Loucy (cell line): ENCODE results near the gene PARVG.

Experiments
- H2AFZ ChIP-seq: fragments of 200-600 bp; sonication (generic); 2 replicates; pipeline ENCODE4 v1.6.0; 2016; ENCODE audit warnings: antibody characterized with exemption, mild to moderate bottlenecking, low read length, moderate library complexity
- H3F3A ChIP-seq: fragments of 200-600 bp; 2 replicates; pipeline ENCODE4 v1.6.0; 2016; ENCODE audit warnings: antibody characterized with exemption, low read depth, mild to moderate bottlenecking
- H3K27me3 ChIP-seq: fragments of 200-600 bp; sonication (generic); 2 replicates; pipeline ENCODE4 v1.6.1; 2014; ENCODE audit warnings: low read length, mild to moderate bottlenecking; ENCODE audit not compliant: insufficient read depth, poor library complexity, severe bottlenecking
- H3K36me3 ChIP-seq: fragments of 200-600 bp; sonication (generic); 2 replicates; pipeline ENCODE4 v1.6.1; 2016; ENCODE audit warnings: low read length; ENCODE audit not compliant: insufficient read depth
- H3K4me1 ChIP-seq: fragments of 200-600 bp; sonication (generic); 2 replicates; pipeline ENCODE4 v1.5.1; 2014; ENCODE audit warnings: low read length, mild to moderate bottlenecking; ENCODE audit not compliant: insufficient read depth, poor library complexity, severe bottlenecking
- H3K4me2 ChIP-seq: fragments of 200-600 bp; sonication (generic); 2 replicates; pipeline ENCODE4 v1.6.0; 2014; ENCODE audit warnings: antibody characterized with exemption, low read length, low read depth, mild to moderate bottlenecking; ENCODE audit not compliant: poor library complexity, severe bottlenecking
- H3K4me3 ChIP-seq: fragments of 200-600 bp; sonication (generic); 2 replicates; pipeline ENCODE4 v1.5.1; 2014; ENCODE audit warnings: low read length, mild to moderate bottlenecking, mixed read lengths; ENCODE audit not compliant: poor library complexity, severe bottlenecking
- H3K79me2 ChIP-seq: fragments of 200-600 bp; sonication (generic); 2 replicates; pipeline ENCODE4 v1.6.1; 2014; ENCODE audit warnings: low read length; ENCODE audit not compliant: insufficient read depth
- H3K9ac ChIP-seq: fragments of 200-600 bp; sonication (generic); 2 replicates; pipeline ENCODE4 v1.6.0; 2014; ENCODE audit warnings: mild to moderate bottlenecking, low read depth, low read length, moderate library complexity; ENCODE audit not compliant: poor library complexity, severe bottlenecking
- H3K9me2 ChIP-seq: fragments of 200-600 bp; sonication (generic); replicated peaks from 2 replicates; pipeline ENCODE4 v1.6.1; 2016; ENCODE audit warnings: low read depth, low read length, mixed read lengths
- H3K9me3 ChIP-seq: fragments of 200-600 bp; sonication (generic); 2 replicates; pipeline ENCODE4 v1.6.1; 2014; ENCODE audit warnings: mild to moderate bottlenecking, antibody characterized with exemption, low read length, low read depth; ENCODE audit not compliant: insufficient read depth
- H4K20me1 ChIP-seq: fragments of 200-600 bp; sonication (generic); 2 replicates; pipeline ENCODE4 v1.6.0; 2014; ENCODE audit warnings: antibody characterized with exemption, low read length, mild to moderate bottlenecking; ENCODE audit not compliant: insufficient read depth, poor library complexity, severe bottlenecking
- CTCF ChIP-seq: fragments of 200-600 bp; sonication (generic); conservative IDR thresholded peaks from 2 replicates; pipeline ENCODE4 v1.5.1; 2014; ENCODE audit warnings: mild to moderate bottlenecking, antibody characterized with exemption, low read length
- EZH2phosphoT487 ChIP-seq: fragments of 200-600 bp; IDR thresholded peaks from 2 replicates; pipeline ENCODE4 v1.6.1; 2018; ENCODE audit warnings: antibody characterized with exemption, mild to moderate bottlenecking, moderate library complexity, borderline replicate concordance

PARVG gene

DNA sequence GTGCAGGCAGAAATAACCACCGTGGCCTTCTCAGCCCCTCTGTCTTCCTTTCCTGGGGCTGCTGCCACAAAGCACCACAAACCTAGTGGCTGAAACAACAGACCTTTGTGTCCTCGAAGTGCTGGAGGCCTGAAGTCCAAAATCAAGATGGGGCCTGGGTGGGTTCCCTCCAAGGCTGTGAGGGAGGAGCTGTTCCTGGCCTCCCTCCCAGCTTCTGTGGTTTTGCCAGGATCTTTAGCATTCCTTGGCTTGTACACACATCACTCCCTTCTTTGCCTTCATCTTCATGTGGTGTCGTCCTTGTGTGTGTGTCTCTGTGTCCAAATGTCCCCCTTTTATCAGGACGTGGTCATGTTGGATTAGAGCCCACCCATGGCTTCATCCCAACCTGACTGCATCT, 29.0 kb upstream of the PARVG start:
- Histone ChIP-seq H3K4me3 (no peak overlapping the region), H3K27me3 (no peaks in the 10 kb centered on the region), H3K4me1 (peaks cover 7% of the 10 kb centered on the region), H4K20me1 (no peaks in the 10 kb centered on the region), H3K4me2 (no peak overlapping the region), H3K9me2 (no peaks in the 10 kb centered on the region), H3F3A (no peaks in the 10 kb centered on the region), H2AFZ (no peak overlapping the region), H3K9me3 (no peaks in the 10 kb centered on the region), H3K79me2 (no peaks in the 10 kb centered on the region), H3K36me3 (no peaks in the 10 kb centered on the region), H3K9ac (no peak overlapping the region)
- no peak for TF ChIP-seq EZH2phosphoT487

DNA sequence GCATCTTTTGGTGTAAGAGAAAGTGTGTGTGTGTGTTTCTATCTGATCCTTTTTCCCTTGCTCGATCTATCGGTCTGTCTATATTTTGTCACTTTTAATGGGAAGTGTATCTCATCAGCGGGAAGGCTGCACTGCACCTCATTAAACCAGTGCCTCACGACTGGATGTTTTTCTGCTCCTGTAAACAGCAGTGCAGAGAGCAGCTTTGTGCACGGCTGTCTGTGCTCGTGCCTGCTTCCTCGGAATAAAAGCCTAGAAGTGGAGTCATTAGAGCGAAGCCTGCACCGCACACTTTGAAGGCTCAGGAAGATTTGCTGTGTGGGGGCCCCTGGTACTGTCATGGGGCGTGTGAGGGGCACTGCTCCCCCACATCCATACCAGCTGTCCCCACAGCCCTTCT, 27.0 kb upstream of the PARVG start:
- Histone ChIP-seq H3F3A (no peaks in the 10 kb centered on the region), H3K36me3 (no peaks in the 10 kb centered on the region), H3K9me2 (no peaks in the 10 kb centered on the region), H3K4me1 (peaks cover 7% of the 10 kb centered on the region), H3K9me3 (no peaks in the 10 kb centered on the region), H3K79me2 (no peaks in the 10 kb centered on the region), H3K4me2 (no peak overlapping the region), H3K27me3 (no peaks in the 10 kb centered on the region), H3K4me3 (no peak overlapping the region), H3K9ac (no peak overlapping the region), H4K20me1 (no peaks in the 10 kb centered on the region), H2AFZ (no peak overlapping the region)
- TF ChIP-seq CTCF (no peak), EZH2phosphoT487 (no peak)

DNA sequence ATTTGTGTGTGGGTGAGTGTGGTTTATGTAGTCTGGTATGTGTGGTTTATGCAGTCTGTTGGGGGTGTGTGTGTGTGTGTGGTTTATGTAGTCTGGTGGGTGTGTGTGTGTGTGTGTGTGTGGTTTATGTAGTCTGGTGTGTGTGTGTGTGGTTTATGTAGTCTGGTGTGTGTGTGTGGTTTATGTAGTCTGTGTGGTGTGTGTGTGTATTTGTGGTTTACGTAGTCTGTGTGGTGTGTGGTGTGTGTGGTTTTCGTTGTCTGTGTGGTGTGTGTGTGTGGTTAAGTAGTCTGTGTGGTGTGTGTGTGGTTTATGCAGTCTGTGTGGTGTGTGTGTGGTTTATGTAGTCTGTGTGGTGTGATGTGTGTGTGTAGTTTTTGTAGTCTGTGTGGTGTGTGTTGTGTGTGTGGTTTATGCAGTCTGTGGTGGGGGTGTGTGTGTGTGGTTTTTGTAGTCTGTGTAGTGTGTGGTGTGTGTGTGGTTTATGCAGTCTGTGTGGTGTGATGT, 26.2 kb upstream of the PARVG start:
- H3K4me1 ChIP-seq = peaks cover 7% of the 10 kb centered on the region
- no peaks in the 10 kb centered on the region for H3F3A ChIP-seq
- no peaks in the 10 kb centered on the region for H3K36me3 ChIP-seq
- no peak overlapping the region for H3K9ac ChIP-seq
- no peaks in the 10 kb centered on the region for H3K27me3 ChIP-seq
- no peaks in the 10 kb centered on the region for H3K9me2 ChIP-seq
- H3K4me2 ChIP-seq = no peak overlapping the region
- H4K20me1 ChIP-seq = no peaks in the 10 kb centered on the region
- no peaks in the 10 kb centered on the region for H3K9me3 ChIP-seq
- no peak overlapping the region for H3K4me3 ChIP-seq
- TF ChIP-seq CTCF = no peak
- H3K79me2 ChIP-seq = no peaks in the 10 kb centered on the region
- no peak overlapping the region for H2AFZ ChIP-seq

DNA sequence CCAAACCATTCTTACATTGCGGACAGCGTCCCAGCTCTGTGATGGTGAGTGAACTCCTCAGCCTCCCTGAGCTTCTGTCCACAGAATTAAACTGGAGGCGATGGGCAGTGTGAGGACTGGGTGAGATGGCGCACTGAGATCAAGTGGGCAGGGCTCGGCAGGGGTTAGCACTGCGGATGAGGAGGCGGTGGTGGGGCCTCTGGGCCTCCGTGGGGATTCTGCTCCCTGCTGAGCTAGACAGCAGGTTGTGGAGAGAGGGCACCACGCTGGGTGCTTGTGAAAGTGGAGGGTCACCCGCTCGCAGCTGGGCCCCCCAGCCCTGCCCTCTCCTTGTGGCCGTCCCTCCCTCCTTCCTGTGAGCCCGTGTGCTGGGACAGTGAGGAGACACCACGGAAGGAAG, 25.6 kb upstream of the PARVG start:
- Histone ChIP-seq H3K4me3 (no peak overlapping the region), H3F3A (no peaks in the 10 kb centered on the region), H3K79me2 (no peaks in the 10 kb centered on the region), H3K4me2 (no peak overlapping the region), H3K4me1 (peaks cover 7% of the 10 kb centered on the region), H4K20me1 (no peaks in the 10 kb centered on the region), H3K9me2 (no peaks in the 10 kb centered on the region), H3K36me3 (no peaks in the 10 kb centered on the region), H3K9ac (no peak overlapping the region), H3K9me3 (no peaks in the 10 kb centered on the region), H3K27me3 (no peaks in the 10 kb centered on the region), H2AFZ (no peak overlapping the region)
- no peak for TF ChIP-seq EZH2phosphoT487
